Measurements from ENCODE around the gene LTO1.

LTO1 gene

DNA sequence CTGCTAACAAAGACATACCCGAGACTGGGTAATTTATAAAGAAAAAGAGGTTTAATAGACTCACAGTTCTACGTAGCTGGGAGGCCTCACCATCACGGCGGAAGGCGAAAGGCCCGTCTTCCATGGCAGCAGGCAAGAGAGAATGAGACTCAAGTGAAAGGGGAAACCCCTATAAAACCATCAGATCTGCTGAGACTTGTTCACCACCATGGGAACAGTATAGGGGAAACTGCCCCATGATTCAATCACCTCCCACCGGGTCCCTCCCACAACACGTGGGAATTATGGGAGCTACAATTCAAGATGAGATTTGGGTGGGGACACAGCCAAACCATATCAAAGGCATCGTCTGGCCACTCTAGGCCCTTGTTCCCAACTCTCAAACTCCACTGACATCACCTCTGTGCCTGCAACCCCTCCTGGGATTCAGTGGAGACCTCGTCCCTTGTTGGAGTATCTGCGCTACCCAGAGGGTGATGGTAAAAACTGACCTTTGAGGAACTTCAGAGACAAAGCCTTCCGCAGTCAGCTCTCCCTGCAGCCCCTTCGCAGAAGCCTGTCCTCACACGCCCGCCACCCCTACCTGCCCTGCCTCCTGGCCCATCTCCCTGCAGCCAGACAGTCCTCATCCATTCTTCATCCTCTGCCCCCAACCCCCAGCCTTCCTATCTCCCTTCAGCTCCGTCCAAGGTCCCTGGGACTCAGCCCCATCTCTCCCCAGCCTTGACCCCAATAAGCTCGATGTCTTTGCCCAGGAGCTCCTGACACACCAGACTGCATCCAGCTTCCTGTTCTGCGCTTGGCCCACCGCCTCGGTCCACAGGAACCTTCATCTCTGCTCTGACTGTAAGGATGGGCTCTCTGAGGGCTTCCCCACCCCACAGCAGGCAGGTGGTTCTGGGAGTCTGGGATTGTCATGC lies 18.4 kb downstream of the LTO1 start:
- DNase-seq, result no peak

GRCh38 chr11:69655479-69656428 lies 19.4 kb downstream of the LTO1 start:
- DNase-seq, result no peak

DNA sequence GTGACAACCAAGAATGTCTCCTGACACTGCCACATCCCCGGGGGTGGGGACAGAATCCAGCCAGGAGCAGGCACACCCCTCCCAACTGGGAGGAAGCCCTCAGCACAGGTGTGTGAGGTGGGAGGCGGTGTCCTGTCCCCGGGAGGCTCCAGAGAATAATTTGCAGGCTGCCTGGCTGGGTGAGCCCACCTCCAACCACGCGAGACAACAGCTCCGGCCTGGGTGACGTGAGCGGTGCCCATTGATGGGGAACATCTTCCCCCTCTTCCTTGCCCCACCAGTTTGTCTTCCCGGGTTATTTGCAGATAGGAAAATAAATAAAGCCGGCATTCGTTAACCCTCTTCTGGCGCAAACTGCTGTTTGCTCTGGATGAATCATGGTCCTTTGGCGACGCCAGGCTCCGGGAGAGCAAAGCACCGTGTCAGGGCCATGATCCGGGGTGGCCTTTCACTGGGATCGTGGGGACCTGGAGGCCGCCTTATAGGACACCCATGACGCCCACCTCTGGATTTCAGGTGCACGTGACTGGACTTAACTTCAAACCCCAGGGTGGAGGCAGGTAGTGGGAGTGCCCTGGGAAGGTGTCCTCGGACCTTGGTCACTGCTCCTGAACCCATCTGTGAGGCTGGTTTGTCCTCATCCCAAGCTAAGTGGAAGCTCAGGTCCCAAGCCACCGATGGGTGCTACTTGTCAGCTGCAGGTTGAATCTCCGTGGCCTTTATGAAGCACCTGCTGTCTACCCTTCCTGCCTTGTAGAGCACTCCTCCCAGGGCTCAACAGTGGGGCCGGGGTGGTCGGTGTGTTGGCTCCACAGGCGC lies 20.3 kb downstream of the LTO1 start:
- no peak for DNase-seq

DNA sequence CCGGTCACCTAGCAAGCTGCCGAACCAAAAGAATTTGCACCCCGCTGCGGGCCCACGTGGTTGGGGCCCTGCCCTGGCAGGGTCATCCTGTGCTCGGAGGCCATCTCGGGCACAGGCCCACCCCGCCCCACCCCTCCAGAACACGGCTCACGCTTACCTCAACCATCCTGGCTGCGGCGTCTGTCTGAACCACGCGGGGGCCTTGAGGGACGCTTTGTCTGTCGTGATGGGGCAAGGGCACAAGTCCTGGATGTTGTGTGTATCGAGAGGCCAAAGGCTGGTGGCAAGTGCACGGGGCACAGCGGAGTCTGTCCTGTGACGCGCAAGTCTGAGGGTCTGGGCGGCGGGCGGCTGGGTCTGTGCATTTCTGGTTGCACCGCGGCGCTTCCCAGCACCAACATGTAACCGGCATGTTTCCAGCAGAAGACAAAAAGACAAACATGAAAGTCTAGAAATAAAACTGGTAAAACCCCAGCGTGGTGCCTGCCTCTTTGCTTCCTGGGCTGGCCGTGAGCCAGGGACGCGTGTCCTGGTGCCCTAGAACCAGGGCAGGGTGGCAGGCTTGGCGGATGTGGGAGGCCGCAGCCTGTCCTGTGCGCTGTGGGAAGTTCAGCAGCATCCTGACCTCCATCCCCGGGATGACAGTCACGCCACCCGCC lies 21.0 kb downstream of the LTO1 start:
- DNase-seq, result no peak

GRCh38 chr11:69653406-69653960 lies 21.7 kb downstream of the LTO1 start:
- no peak for DNase-seq

DNA sequence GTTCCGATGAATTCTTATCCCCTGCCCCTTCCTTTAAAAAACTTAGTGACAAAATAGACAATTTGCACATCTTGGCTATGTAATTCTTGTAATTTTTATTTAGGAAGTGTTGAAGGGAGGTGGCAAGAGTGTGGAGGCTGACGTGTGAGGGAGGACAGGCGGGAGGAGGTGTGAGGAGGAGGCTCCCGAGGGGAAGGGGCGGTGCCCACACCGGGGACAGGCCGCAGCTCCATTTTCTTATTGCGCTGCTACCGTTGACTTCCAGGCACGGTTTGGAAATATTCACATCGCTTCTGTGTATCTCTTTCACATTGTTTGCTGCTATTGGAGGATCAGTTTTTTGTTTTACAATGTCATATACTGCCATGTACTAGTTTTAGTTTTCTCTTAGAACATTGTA lies 22.2 kb downstream of the LTO1 start:
- no peak for DNase-seq

- DNase-seq, result no peak
Measured at GRCh38 chr11:69651834-69652620, 23.1 kb downstream of the LTO1 start.

GRCh38 chr11:69650832-69651344 lies 24.3 kb downstream of the LTO1 start:
- DNase-seq, result no peak

DNA sequence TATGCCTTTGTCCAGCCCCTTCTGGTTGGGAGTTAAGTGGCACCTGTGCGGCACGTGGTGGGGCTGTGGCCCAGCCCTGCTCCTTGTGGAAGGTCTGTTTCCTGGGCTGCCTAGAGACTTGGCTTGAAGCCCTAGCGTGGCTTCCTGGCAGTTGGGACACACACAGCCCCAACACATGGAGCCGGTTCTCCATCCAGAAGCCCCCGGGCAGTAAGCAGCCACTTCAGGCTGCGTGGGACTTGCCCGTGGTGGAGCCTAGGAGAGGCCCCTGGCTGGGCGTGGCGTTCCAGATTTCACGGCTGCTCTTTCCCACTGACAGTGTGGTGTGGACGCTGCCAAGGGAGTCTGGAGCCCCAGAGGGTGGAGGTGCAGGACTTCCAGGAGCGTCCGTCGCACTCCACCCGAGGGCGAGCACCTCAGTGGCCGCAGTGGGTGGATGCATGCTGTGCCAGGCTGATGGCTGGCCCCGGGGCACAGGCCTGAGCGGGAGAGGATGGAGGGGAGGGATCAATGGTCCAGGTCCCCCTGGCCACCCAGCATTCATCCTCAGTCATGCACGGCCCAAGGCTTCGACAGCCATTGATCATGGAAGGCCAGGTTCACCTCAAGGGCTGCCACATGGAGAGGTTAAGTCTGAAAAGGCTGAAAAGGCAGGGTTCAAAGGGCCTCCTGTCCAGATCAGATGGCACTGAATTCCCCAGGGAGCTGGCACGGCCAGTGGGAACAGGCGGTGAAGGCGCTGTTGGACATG lies 24.9 kb downstream of the LTO1 start:
- no peak for DNase-seq

GRCh38 chr11:69649576-69649900 lies 25.6 kb downstream of the LTO1 start:
- no peak for DNase-seq

- DNase-seq, result no peak
Measured at GRCh38 chr11:69648679-69649575, 26.2 kb downstream of the LTO1 start.

DNA sequence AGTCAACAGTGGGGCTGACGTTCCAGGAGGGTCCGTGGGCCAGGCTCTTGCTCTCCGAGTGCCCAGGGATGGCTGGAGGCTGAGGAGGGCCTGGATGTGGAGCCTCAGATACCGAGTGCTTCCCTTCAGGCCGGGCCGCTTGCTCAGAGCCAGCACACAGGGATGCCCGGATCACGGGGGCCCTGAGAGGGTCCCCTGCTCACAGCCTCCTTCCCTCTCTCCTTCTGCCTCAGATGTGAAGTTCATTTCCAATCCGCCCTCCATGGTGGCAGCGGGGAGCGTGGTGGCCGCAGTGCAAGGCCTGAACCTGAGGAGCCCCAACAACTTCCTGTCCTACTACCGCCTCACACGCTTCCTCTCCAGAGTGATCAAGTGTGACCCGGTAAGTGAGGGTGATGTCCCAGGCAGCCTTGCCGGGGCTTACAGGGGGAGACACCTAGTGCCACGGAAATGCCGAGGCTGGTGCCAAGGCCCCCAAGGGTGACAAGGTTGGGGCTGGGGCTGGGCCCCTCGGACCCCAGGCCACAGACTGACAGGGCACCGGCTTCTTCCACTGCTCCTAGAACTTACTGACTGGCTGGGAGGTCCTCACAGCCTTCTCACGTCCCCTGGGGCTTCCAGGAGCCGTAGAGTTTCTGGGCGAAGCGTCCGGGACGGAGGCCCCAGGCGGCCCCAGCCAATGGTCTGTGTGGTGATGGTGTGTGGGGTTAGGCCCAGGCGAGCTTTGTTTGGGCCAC lies 27.2 kb downstream of the LTO1 start:
- DNase-seq, result no peak

DNA sequence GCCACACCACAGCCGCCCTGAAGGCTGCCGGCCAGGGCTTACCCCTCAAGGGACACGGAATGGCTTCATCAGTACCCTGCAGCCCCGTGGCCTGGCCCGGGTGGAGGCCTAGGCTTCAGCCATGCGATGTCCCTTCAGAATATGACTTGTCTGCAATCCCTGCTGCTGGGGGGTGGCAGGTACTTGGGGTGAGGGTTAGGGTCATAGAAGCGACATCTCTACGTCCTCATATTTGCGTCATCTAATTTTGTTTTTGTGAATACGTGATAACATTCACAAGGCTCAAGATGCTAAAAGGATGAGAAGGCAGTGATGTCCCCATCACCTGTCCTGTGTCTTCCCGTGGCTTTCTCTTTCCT lies 27.8 kb downstream of the LTO1 start:
- no peak for DNase-seq

GRCh38 chr11:69646493-69647389 lies 28.4 kb downstream of the LTO1 start:
- no peak for DNase-seq

- no peak for DNase-seq
Measured at GRCh38 chr11:69645801-69646492, 29.2 kb downstream of the LTO1 start.

DNA sequence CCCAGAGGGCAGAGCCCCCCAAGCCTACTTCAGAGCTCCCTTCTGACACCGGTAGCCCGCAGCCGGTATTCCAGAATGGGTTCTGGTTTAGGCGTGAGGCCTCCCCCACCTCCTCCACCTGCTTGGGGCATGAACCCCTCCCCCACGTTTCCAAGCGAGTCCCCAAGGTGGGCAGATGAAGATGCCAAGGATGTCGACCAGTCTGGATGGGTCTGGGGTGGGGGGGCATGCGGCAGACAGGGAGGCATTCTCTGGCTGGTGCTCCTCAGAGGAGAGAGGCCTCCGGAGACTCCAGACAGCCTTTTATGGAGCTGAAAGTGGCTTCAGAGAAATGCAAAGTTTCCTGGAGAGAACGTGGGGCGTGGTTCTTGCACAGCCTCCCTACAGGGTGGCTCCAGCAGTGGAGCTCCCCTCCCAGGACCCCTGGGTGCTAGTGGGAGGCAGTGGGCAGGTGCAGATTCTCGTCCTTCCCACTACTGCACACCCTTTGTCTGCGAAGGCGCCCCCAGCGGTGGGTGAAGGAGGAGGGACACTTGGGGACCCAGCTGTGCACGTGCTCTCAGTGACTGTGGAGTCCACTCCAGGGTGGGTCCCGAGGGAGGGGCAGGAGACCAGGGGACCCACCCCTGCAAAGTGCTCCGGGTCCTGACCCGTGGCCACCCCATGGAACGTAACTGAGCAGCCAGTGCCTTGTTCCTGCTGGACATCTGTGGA lies 30.0 kb downstream of the LTO1 start:
- DNase-seq, result no peak

Measured in effector CD4-positive, alpha-beta T cell (primary cell).